ACHN (cell line): Measurements from ENCODE around the gene INTS15.

Experiments
- DNase-seq: peaks from one replicate; pipeline ENCODE4 v3.0.0-alpha.2; 2015
- in situ Hi-C: cut with HindIII; loops from 2 replicates; pipeline ENCODE4 v1.10.0; 2017; ENCODE audit warnings: low sequenced_read_pairs, low pct_ligation_motif_present, low pct_unique_long_range_greater_than_20kb

The INTS15 gene

DNA sequence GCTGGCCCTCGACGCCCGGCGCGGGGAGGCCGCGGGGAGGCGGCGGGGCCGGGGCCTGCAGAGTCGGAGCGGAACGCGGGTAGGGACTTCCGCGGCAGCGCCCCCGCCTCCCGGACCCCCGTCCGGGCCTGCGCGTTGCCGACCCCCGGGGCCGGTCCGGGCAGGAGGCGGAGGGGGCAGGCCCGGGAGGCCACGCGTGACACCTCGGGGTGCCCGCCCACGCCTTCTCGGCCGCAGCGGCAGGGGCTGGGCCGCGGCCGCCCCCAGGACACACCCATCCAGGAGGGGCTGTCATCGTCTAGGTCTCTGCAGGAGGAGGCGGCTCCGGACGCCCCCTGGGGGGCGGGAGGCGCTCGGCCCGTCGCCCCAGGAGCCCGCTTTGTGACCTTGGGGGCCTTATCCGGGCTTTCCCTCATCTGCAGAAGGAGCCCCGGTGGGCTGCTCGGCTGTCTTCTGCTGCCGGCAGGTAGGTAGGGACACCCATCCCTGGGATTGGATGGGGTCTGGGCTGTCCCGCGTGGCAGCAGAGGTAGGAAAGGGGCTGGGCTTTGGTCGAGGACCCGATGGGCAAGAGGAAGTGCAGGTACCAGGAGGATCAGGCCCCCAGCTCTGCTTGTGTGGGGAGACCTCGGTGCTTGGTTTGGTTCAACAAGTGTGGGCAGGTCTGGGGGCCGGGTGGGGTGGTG is 47.9 kb downstream of the INTS15 start:
- in situ Hi-C loops: no loop called here
- peak; percentile 55 for DNase-seq

DNA sequence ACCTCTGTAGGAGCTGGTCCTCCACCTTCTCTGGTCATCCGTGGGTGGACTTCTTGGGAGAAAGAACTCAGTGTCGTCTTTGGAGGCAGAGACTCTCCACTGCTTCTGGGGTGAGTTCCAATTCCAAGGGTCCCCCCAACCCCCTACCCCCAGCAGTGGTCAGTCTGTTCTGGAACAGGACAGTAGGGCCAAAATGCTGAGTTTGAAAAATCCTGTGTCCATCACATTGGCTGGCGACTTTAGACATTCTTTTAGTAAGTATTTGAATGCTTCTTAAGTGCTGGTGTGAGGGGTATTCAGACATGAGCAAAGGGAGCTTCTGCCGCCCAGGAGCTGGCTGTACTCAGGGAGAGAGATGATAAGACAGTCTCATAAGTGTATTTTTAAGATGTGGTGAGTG is 49.2 kb downstream of the INTS15 start:
- in situ Hi-C loops: no loop called here
- DNase-seq: no peak

DNA sequence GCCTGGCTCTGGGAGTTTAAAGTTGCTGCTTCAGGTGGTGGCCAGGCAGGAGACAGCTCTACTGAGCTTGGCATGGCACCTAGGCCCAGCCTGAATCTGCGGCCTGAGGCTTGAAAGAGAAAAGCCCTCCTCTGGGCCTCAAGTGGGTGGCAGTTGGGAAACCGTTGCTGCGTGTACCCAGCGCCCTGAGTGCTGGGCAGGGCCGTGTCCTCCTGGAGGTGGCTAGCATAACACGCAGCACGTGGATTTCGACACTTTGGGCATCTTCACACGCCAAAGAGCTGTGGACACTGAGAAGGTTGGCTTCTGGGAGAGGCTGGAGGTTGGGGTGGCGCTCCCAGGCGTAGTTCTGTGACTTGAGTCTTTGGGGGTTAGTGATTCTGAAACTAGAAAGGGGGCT is 49.8 kb downstream of the INTS15 start:
- no peak for DNase-seq
- in situ Hi-C loops: no loop called here

DNA sequence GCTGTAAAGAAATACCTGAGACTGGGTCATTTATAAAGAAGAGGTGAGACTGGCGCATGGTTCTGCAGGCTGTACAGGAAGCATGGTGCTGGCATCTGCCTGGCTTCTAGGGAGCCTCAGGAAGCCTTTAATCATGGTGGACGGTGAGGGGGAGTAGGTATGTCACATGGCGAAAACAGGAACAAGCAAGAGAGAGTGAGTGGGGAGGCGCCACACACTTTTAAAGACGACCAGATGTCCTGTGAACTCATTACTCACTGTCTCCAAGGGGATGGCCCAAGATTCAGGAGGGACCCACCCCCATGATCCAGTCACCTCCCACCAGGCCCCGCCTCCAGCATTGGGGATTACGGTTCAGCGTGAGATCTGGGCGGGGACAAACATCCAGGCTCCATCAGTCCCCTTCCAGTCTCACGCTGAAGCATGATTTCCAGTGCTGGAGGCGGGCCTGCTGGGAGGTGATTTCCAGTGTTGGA is 50.5 kb downstream of the INTS15 start:
- no peak for DNase-seq
- in situ Hi-C loops: no loop called here

DNA sequence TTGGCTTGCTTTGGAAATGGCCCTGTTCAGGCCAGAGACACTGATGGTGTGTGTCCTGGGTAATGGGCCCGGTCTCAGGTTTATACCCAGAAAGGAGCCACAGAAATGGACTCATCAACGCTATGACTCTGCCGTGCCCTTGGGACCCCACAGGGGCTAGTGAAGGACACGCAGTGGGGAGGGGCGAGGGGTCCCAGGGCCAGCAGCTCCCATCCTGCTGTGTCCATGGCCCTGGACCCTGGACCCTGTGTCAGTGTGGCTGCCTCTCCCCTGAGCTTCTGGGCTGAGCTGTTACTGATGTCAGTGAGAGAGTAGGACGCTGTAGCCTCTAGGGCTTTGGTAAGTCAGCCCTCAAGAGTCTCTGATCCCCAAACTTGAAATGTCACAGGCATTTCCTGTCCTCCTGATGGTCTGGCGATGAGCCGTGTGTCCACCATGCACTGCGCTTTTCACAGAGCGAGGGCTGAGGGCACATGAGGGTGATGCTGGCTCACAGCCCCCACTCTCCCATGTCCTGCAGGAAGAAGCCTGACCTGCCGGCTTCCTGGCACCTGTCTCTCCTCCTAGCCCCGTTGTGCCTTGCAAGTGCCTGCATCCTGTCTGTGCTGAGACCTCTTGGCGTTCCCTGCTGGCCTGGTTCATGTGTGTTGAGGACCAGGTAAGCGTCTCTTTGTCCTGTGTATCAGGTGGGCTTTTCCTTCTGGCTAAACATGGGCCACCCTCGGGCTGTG is 51.6 kb downstream of the INTS15 start:
- in situ Hi-C loops: no loop called here

DNA sequence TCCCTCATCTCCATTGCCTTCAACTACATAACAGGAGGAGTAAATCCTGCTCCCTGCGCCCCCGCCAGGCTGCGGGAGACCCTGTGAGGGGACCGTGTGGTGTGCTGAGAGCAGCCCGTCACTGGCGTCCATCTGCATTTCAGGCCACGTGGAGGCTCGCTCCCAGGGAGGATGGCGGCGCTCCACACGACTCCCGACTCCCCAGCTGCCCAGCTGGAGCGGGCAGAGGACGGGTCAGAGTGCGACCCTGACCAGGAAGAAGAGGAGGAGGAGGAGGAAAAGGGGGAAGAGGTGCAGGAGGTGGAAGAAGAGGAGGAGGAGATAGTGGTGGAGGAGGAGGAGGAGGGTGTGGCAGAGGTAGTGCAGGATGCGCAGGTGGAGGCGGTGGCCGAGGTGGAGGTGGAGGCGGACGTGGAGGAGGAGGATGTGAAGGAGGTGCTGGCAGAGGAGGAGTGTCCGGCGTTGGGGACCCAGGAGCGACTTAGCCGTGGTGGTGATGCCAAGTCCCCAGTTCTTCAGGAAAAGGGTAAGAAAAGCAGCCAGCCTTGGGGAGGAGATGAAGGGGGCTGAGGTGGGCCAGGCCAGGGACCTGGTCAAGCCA is 52.5 kb downstream of the INTS15 start:
- no peak for DNase-seq
- in situ Hi-C loops: no loop called here

More for the DNA sequence above, 51.6 kb downstream of the INTS15 start:
- no peak for DNase-seq

DNA sequence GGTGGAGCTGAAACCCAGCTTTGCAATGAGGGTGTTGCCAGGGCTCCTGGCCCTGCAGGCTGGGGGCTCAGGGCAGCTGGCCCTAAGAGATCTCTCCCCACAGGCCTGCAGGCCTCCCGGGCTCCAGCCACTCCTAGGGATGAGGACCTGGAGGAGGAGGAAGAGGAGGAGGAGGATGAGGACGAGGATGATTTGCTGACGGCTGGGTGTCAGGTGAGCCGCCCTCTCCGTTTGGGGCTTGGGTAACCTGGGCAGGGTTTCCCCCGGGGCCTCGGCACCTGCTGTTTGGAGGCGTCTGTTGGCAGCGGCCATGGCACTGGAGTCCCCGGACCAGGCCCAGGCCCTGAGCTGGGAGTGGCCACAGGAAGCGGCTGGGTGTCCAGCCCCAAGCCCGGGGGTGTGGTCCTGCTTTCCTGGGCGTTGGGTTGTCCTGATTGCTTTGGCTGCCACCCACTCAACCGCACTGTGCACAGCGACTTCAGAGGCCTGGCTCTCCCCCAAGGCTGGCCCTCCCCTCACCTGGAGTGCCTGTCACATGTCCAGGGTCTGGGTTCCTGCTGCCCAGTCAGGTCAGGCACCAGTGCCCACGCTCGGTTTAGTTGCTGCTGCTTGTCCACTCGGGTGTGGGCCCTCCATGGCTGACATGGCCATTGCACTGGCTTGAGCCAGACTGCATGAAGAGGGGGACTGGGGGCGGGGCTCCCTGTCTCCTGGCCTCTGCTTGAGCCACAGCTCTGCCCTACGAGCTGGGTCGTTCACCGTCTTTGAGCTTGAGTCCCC is 53.2 kb downstream of the INTS15 start:
- no peak for DNase-seq
- in situ Hi-C loops: no loop called here

DNA sequence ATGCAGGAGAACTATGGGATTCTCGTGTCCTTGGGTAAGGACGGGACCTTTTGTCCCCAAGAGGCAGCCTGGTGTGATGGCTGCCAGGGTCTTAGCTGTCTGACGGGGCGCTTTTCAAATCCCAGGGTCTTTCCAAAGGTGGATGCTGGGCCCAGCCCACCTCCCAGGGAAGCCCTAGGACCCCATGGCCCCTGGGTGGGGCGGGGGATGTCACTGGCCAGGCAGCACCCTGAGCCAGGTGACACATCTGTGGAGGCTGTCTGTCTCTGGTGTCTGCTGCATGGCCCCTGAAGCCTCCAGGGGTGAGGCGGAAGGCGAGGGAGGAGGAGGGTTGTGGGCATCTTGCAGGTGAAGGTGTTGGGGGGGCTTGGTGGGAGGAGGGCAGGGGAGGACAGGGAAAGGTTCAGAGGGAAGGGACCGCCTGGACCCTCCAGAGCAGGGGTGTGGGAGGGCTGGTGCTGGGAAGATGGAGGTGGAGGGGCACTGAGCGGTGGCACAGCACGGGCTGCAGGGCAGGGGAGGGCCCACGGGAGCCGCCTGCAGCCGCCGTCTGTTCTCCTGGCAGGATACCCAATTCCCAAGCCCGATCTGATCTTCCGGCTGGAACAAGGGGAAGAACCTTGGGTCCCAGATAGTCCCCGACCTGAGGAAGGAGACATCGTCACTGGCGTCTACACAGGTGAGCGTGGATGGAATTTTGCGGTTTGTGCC is 54.2 kb downstream of the INTS15 start:
- no peak for DNase-seq
- in situ Hi-C loops: no loop called here

DNA sequence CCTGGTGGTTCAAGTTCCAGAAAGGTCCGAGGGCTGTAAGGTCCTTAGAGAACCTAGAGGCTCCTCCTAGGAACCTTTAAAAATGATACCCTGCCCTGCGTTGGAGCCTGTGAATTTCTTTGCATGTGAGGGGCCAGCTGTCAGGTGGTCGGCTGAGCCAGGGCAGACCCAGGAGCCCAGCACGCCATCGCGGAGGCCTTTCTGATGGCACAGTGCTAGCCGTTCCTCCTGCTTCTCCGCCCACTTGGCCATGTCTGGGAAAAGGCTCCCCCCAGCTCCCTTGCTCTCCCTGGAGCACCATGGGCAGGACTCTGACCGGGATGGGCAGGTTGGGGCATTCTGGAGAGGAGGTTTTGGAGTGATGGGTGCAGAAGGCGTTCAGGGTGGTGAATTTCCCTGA is 54.9 kb downstream of the INTS15 start:
- in situ Hi-C loops: no loop called here
- DNase-seq: no peak

DNA sequence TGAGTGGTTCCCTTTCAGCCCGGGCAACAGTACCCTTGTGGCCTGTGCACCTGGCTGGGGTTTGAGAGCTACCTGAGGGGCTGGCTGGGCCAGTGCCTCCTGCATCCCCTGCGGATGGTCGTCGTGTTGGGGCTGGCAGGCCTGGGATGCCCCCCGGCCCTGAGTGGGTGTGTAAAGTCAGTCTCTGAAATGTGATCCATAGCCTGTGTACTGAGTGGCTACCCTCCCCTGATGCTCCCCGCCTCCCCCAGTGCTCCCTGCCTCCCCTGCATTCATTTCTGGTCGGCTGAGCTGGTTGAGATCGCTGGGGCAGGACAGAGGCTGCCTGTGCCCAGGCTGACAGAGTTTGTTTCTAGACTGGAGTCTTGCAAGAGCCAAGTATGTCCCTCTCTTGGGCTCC is 56.6 kb downstream of the INTS15 start:
- in situ Hi-C loops: no loop called here
- no peak for DNase-seq

DNA sequence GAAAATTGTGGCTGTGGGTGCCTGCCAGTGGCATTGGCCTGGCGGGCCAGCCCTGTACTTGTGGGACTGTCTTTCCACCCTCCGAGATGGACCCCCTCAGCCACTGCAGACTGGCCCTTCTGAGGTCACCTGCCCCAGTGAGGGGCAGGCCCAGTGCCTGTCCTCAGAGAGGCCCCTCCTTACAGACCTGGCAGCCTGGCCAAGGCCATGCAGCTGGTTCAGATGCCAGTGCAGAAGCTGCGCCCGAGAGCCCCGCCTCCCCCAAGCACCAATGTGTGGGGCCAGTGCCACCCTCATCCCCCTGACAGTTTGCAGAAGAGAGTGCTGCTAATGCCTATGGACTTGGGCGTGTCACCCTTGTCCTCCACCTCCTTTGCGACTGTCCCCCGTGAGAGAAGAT is 57.3 kb downstream of the INTS15 start:
- in situ Hi-C loops: no loop called here
- DNase-seq: no peak

DNA sequence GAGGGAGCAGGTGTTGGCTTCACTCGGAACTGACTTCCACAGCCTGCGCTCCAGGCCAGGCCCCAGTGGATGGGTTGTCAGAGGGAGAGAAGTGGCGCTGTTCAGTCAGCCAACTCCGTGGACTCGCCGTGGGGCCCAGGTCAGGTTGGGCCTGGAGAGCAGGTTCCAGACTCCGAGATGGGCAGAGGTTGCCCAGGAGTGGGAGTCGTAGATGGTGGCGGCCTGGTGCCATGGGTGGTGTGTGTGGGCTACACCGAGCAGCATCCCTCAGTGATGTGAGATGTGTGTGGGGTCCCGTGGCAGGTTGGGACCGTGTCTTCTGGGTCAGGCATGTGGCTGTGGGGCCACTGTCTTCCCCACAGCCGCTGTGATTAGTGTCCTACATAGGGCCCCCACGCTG is 57.7 kb downstream of the INTS15 start:
- DNase-seq: no peak
- in situ Hi-C loops: no loop called here

DNA sequence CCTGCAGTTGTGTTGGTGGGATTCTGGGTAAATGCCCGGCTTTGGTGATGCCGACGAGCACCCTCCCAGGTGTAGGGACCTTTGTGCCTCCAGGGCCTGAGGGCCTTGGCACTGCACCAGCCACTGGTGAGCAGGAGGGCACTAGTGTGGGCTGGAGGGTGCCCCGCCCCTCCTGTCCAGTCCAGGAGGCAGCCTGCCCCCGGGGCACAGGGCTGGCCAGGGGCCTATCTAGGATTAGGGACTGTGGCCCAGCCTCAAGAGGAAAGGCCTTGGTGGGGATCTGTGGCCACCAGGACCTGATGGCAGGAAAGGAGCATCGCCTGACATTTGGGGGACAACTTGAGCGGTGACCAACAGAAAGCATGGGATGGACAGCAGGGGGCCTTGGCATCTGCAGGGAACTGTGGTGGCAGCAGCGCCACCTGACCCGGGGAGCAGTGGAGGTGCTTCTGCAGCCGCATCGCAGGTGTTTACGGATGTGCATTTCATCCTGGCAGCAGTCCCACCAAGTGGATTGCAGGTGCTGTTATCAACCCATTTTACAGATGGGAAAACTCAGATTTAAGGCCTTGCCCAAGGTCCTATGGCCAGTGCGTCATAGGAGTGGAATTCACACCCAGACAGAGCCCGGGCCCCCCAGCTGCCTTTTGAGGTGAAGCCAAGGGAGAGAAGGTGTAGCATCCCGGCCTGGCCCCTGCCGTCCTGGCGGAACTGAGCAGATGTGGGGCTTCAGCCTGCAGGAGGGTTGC is 58.4 kb downstream of the INTS15 start:
- DNase-seq: no peak
- in situ Hi-C loops: no loop called here

DNA sequence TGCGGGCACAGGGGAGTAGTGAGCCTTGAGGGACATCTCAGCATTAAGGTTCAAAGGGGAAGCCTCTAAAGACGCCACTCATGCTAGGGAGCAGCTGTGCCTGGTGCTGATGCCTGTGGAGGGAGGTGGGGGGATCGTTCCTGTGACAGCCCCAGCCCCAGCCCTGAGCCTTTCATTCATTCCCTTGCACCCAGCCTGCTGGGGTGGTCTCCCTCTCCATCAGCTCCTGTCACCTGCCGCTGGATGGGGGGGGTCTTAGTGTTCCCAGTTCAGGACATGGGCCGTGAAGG is 58.9 kb downstream of the INTS15 start:
- in situ Hi-C loops: no loop called here
- no peak for DNase-seq

DNA sequence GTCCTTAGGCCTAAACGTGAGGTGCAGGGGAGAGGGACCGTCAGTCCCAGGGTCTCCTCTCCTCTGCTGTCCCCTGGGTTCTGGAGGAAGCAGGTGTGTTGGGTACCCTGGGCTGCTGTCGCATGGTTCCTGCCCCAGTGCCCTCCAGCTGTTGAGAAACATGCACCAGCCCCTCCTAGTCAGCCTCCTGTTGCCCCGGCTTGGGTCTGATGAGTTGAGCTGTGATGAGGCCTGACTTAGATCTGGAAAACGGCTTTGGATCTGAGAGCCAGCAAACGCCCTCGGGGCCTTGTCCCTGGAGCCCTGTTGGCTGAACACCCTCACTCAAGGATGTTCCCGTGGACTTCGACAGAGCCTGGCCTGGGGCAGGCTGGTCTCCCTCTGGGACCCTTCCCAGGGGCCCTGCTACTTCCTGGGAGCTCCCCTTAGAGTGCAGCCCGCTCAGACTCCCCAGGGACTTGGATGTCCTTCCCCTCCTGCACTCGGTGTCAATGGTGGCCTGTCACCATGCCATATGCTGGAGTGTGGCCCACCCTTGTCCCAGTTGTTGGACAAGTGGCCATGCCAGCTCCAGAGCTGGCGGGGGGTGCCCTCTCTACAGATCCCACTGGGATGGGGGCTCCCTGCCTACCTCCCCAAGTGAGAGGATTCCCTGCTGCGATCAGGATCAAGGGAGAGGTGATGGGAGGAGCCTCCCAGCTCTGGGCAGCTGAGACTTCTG is 59.6 kb downstream of the INTS15 start:
- in situ Hi-C loops: no loop called here
- DNase-seq: no peak

DNA sequence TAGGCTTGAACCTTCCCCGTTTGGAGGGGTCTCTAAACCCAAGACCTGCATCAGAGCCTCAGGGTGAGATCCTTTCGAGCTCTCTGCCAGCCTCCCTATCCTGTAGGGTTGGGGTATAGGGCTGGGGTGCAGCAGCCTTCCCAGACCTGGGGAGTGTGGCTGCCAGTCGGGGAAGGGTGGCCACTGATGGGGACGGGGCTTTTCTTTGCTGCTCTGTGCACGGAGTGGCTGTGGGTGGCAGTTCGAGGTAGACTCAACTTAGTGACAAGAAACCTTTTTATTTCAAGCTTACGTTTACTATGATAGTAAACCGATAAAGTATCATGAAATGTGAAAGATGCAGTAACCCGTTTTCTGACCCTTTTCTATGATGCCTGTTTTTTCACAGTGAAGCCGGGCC is 60.3 kb downstream of the INTS15 start:
- in situ Hi-C loops: no loop called here
- DNase-seq: no peak

DNA sequence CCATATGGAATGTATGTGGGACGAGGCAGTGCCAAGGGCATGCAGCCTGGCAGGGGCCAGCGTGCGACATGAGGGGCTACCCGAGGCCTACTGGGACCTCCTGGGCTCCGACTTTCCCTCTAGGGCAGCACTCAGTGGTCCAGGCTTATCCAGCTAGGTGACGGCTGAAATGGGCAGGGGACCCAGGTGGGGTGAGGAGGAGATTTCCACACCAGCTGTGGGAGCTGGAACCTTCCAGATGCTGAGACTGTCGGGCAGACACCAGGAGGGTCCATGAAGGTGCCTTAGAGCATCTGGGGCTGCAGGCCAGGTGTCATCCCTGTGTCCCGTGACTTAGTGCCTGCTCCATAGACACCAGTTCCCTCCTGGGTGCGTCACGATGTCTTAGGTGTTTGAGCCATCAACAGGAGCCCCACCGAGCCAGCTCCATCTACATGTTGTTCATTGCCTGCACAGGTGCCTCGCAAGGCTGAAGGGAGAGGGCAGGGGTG is 60.7 kb downstream of the INTS15 start:
- in situ Hi-C loops: no loop called here

More for the DNA sequence above, 60.7 kb downstream of the INTS15 start:
- DNase-seq: no peak
